ENCODE measurements around the gene PDILT.

GRCh38 chr16:20404637-20405036 is at the start of gene PDILT:
- TF ChIP-seq CTCF (IDR thresholded peaks at IDR 0.05) (no peak), NR1H2 (CRISPR knock-in tag; IDR thresholded peaks at IDR 0.05) (no peak), TEAD4 (CRISPR knock-in tag; IDR thresholded peaks at IDR 0.05) (no peak), ATF2 (CRISPR knock-in tag; IDR thresholded peaks at IDR 0.05; ENCODE audit: borderline replicate concordance, low read depth) (no peak), USF2 (CRISPR knock-in tag; IDR thresholded peaks at IDR 0.05) (no peak), CBFB (CRISPR knock-in tag; IDR thresholded peaks at IDR 0.05; ENCODE audit: low read depth) (no peak), NFE2L1 (CRISPR knock-in tag; IDR thresholded peaks at IDR 0.05) (no peak), ETV6 (CRISPR knock-in tag; IDR thresholded peaks at IDR 0.05) (no peak), ZNF232 (CRISPR knock-in tag; IDR thresholded peaks at IDR 0.05) (no peak), SP1 (CRISPR knock-in tag; conservative IDR thresholded peaks at IDR 0.05) (no peak), NR3C1 (CRISPR knock-in tag; conservative IDR thresholded peaks at IDR 0.05; ENCODE audit: low read depth) (no peak), STAT6 (CRISPR knock-in tag; conservative IDR thresholded peaks at IDR 0.05; ENCODE audit: low read depth) (no peak), ELF4 (CRISPR knock-in tag; IDR thresholded peaks at IDR 0.05; ENCODE audit: low read depth) (no peak), E2F4 (CRISPR knock-in tag; IDR thresholded peaks at IDR 0.05; ENCODE audit: borderline replicate concordance, low read depth) (no peak)
